ENCODE data around the gene MKKS. TPM values are rescaled to one million over a fixed set of nuclear protein-coding genes. Genes with fewer than 3 reads are reported as not detected.

MKKS gene
- total RNA-seq, 1 experiment from 2014 or later = 14.1 TPM

DNA sequence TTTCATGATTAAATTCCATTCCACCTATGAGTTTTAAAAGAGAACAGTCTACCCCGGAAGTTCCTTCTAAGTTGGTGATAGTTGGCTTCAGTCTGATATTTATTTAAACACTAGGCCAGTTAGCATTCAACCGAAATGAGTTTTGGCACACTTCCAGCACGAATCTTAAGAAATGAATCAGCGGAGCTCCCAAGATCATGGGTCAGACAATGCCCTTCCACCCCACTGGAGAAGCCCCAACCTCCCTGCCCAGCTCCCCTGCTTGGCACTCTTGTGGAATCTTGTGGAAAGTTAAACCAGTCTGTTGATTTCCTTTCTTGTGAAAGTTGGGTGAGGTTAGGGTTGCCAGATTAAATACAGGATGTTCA, 64.3 kb downstream of the MKKS start:
- peak; percentile 43 for DNase-seq (ENCODE audit: low spot score)

DNA sequence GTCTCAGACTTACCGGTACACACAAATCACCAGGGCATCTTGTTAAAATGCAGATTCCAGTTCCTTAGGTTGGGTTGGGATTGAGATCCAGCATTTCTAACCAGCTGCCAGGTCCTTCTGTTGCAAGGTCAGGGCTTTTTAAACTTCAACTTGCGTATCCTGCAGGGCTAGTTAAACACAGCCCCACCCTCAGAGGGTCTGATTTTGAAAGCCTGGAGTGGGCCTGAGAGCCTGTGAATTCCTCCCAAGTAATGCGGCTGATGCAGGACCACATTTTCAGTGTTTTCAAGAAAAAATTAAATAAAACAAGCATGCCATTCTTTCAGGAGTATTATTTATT, 65.3 kb downstream of the MKKS start:
- DNase-seq (ENCODE audit: low spot score) = no peak

DNA sequence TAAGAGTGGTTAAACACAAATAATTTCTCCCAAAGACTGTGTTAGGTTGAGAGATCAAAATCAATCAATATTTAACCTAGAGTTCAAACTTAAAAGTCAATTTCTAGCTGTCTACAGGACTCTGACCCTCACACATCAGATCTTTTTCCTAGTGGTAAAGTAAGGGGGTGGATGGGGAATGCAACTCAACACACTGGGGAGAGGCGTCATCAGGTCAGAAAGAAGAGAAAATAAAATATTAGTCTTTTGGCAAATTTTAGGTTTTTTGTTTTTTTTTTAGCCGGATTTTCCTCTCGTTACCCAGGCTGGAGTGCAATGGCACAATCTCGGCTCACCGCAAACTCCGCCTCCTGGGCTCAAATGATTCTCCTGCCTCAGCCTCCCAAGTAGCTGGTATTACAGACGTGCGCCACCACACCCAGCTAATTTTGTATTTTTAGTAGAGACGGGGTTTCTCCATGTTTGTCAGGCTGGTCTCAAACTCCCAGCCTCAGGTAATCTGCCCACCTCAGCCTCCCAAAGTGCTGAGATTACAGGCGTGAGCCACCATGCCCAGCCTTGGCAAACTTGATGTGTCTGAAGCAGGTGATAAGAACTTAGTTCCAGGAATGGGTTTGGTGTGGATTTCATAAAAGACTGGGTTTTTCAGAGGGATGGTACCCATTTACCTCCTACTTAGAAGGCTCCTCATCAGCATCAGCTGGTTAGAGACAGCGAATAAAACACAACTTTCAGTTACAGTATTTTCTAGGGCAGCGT, 65.9 kb downstream of the MKKS start:
- DNase-seq (ENCODE audit: low spot score) = no peak

GRCh38 chr20:10367693-10367942, 66.4 kb downstream of the MKKS start:
- no peak for DNase-seq (ENCODE audit: low spot score)

DNA sequence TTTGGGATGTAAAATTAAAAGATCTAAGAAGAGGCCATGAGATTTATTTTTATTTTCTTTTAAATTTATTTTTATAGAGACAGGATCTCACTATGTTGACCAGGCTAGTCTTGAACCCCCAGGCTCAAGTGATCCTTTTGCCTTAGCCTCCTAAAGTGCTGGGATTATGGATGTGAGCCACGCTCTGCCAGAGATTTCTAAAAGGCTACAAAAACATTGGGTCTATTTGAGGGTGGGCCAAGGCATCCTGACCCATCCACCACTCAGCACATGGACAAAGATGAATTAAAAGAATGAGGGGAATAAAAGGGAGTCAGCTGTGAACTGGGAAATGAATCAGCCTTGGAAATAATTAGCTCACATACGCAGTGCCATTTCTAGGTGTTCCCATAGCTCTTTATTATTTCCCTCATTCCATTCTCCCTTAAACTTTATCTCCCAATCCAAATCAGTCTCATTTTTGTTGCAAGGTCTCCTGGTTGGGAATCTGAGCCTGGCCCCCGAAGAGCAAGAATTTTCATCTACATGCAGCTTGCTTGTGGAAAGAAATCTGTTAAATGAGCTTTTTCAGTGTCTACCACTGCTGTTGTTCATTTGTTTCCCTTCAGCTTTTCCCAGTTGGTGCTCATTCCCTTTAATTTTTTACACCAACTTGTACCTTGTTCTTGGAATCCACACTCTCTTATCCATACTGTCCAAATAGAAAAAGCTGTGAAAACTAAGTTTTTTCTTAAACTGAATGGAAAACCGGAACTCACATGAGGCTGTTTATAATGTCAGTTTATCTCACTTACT, 66.9 kb downstream of the MKKS start:
- DNase-seq (ENCODE audit: low spot score) = no peak

DNA sequence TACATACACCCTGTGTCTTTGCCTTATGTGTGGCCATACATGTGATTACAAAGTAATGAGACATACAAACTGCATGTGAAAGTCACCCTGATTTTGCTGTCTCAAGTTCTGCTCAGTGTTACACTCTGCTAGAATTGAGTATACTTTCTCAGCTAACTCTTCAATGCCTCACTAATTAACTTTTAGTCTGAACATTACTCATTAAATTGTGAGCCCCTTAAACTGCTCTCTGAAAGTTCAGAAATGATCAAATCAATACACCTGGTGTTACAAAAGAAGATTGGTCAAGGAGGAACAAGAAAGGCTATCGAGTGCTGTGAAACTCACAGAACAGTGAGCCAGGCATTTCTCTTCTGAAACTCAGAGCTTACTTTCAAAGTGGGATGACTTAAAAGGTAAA, 71.3 kb downstream of the MKKS start:
- no peak for DNase-seq (ENCODE audit: low spot score)

DNA sequence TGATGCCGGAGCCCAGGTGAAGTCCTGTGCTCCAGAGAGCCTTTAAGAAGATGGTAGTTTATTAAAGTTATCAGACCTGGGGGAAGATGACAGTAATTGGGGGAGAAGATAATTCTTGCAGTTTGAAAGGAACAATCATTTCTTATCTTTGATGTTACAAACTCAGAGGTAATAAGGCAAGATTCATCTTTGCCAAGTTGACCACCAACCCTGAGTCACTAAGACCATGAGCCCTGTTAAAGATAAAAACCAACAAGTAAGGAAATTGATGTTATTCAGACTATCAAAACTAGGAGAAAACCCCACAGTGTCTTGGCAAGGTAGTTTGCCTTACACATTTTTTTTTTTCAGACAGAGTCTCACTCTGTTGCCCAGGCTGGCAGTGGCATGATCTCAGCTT, 73.1 kb downstream of the MKKS start:
- no peak for DNase-seq (ENCODE audit: low spot score)

- no peak for DNase-seq (ENCODE audit: low spot score)
Observed at GRCh38 chr20:10359621-10360040, 74.4 kb downstream of the MKKS start.

- no peak for DNase-seq (ENCODE audit: low spot score)
Observed at GRCh38 chr20:10357974-10358373, 76.0 kb downstream of the MKKS start.

DNA sequence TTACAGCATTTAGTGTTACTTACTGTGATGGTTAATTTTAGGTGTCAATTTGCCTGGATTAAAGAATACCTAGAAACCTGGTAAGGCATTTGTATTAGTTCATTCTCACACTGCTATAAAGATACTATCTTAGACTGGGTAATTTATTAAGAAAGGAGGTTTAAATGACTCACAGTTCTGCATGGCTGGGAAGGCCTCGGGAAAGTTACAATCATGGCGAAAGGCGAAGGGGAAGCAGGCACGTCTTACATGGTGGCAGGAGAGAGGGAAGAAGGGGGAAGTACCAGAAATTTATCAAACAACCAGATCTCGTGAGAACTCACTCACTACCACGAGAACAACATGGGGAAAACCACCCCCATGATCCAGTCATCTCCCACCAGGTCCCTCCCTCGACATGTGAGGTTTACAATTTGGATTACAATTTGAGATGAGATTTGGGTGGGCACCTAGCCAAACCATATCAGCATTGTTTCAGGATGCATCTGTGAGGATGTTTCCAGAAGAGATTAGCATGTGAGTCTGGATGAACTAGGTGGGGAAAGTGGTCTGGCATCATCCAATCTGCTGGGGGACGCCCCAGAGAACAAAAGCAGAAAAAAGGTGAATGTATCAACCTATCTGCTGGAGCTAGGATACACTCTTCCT, 76.8 kb downstream of the MKKS start:
- no peak for DNase-seq (ENCODE audit: low spot score)

DNA sequence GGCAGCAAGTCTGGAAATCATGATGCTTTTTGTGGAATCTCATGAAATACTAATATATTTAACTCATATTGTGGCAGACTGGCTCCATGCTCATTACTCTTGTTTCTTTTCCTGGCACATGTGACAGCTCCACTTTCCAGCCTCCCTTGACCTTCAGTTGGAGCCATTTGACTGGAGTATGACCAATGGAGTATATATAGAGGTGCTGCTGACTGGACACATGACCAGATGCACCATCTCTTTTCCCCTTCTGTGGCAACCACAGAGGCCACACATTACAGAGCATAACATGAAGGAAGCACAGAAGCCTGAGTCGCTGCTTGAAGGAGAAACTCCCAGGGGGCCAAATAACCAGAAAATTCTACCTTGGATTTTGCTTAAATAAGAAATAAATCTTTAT, 77.4 kb downstream of the MKKS start:
- DNase-seq (ENCODE audit: low spot score) = no peak

DNA sequence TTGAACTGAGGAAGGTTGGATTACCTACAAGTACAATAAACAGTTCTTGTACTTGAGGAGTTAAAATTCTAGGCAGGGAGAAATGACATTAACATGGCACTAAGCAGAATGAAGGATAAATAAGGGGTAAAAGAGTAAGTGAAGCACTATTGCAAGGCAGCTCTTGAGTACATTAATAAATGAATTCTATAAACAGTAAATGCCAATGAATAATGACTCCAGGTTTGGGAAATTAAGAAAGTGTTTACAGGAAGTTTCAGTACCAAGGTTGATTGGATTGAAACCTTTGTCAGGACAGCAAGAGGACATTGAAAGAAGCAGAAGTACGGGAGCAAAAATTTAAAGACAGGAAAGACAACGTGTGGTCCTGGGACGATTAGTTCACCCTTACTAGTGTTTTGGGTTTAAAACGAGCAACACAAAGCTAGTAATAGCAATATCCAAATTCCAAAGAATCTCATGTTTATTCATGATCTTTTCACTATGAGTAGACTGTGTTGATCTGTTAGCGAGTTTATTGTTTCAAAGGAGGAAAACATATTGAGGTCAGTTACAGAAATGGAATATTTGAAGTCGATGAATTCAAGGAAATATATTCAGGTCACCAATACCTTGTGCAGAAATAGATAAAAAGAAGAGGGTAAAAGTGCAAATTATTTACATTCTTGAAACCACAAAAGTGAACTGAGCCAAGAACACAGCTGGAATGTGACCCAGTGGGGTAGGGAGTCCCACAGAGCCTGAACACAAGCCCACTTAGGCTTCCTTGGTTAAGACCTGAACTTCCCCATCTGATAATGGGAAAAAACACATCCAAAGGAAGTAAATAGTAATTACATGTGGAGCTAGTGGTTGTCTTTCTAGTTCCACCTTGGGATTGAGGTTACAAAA, 80.8 kb downstream of the MKKS start:
- peak; percentile 47 for DNase-seq (ENCODE audit: low spot score)

Other genes with a start within 250 kb of the MKKS start
- 0.74 and 1.2 TPM in 2 replicates for gene SNAP25, start 215.4 kb downstream of the MKKS start, total RNA-seq (2014; rRNA removed; shearing (Covaris generic))
- 4.7 and 5.2 TPM in 2 replicates for gene SLX4IP, start 1.1 kb upstream of the MKKS start, total RNA-seq (2014; rRNA removed; shearing (Covaris generic))
- gene JAG1, start 239.8 kb upstream of the MKKS start, total RNA-seq (2014; rRNA removed; shearing (Covaris generic)) = 8.4 and 9.9 TPM in 2 replicates